Urothelium cell line (cell line): ENCODE results near the gene CLINT1.

Experiments used
- DNase-seq: peaks from one replicate; pipeline ENCODE4 v3.0.0; 2011; ENCODE audit warnings: low spot score, mixed read lengths
- FAIRE-seq: peaks from 2 replicates; lab custom pipeline; 2011; peaks lifted over from hg19 to GRCh38; lab: Jason Lieb, UNC

CLINT1 gene

DNA sequence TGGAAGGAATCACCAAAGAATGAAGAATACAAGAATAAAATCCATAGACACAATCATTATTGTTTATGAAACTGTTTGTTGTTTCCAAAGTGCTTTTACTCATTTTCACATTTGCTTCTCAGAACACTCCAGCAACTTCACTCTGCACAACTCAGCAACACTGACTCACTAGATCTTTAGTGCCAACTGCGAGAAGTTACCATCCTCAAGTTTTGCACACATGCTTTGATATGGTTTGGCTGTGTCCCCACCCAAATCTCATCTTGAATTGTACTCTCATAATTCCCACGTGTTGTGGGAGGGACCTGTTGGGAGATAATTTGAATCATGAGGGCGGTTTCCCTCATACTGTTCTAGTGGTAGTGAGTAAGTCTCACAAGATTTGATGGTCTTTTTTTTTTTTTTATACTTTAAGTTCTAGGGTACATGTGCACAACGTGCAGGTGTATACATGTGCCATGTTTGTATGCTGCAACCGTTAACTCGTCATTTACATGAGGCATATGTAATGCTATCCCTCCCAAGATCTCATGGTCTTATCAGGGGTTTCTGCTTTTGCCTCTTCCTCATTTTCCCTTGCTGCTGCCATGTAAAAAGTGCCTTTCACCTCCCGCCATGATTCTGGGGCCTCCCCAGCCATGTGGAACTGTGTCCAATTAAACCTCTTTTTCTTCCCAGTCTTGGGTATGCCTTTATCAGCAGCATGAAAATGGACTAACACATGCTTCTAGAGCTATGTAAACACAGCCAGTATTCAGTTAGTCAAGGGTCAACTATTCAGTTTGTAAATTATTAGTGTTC lies 36.9 kb downstream of the CLINT1 start:
- no peak for FAIRE-seq
- DNase-seq: no peak

DNA sequence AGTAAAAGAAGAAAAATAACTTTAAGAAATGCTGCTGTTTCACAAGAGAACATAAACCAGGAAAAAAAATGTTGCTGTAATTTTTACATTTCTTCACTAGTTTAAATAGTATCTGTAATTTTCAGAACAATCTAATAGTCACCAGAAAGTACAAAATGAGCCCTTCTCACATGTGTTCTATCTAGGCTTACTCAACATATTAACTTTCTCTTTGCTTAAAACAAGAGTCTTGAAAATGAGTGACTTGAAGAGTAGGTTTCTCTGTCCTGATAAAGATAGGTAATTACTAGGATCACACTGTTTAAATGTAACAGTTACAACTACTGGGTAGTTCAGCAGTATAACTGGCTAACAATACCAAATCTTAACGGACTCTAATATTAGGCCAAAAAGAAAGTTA lies 37.5 kb downstream of the CLINT1 start:
- DNase-seq: no peak
- no peak for FAIRE-seq

DNA sequence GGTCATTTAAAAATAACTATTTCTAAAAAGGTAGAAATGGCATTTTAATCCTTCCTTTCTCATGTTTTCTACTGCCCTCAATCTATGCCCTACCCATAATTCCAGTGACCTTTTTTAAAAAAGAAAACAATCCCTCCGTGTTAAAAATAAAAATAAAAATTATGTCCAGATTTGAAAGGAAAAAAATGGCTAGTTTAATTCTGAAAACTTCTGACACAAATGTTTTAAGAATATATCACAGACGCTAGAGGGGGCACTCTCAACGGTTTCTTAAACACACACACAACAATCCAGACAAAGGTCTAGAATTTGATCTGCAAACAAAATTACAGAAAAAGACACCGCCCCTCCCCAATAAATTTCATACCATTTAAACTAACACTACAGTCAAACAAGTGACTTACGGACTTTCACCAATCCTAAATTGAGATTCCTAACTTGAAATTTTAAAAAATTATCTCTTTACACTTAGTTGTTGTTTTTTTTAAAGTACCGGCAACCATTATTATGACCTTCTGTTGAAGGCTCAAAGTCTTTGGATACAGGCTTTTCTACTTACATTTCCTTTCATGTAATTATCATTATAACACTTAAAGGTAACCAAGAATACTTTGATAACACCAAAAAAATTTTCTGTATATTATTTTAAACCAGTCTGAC lies 38.2 kb downstream of the CLINT1 start:
- peak; percentile 21 for DNase-seq
- FAIRE-seq: no peak

DNA sequence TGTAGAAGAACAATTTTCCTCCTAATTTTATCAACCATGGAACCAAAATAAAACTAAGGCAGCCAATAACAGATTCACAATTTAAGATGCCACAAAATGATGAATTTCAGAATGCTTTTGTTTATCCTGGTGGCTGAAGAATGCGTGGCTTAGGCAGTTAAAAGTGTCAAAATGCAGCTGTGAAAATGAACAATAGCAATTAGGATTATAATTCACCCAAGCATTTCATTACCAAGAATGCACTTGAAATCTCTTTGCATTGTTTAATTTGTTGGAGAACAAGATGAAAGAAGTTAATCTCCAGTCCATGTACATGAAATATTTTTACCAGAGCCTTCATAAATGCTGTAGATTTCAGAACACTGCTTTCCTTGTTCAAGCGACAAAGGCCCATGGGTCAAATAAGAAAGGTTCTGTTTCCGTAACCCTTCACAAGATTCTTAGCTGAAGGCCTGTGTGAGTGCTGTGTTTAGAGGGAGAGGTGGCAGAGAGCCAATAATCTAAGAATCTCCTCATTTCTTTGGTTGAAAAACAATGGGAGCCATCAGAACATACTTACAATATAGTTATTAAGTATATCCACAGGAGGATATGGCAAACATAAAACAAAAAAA lies 39.3 kb downstream of the CLINT1 start:
- DNase-seq (no peak), FAIRE-seq (no peak)

DNA sequence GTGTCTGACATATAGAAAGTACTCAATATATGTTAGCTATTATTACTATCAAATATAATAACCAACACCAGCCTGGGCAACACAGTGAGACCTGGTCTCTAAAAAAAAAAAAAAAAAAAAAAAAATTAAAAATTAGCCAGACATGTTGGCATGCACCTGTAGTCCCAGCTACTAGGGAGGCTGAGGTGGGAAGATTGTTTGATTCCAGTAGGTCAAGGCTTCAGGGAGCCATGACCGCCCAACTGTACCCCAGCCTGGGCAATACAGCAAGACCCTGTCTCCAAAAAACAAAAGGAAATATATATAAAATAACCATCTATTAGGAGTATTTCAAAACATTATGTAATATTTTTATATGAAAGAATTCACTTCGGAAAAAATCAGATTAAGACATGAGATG lies 40.6 kb downstream of the CLINT1 start:
- DNase-seq (no peak), FAIRE-seq (no peak)

DNA sequence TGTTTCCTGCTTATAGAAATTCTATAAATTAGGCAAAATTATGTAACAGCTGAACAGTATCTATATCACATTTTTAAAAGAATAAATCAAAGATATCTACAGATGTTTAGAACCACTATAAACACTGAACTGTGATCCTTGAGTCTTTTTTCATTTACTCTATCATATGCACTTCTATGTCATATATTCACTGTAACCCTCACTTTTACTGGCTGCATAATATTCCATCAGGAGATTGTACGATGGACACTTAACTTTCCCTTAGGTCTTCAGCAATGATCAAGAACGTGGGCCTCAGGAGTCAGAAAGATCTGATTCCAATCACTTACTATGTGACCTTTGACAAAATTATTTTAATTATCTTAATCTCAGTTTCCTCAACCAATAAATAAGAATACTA lies 41.0 kb downstream of the CLINT1 start:
- FAIRE-seq (no peak), DNase-seq (no peak)

DNA sequence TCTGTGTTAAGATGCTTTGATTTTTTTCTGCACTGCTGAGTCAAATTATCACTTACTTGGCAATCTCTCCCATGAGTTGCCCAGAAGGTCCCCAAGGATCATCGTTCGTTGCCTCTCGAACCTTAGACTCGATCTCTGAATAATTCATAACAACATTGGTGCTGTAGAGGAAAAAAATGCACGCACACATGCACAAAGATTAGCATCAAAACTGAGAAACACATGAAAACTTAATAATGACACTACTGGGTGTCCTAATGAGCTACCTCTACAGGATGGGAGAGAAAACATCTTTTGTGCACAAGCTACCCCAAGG lies 41.6 kb downstream of the CLINT1 start:
- DNase-seq (no peak), FAIRE-seq (no peak)

DNA sequence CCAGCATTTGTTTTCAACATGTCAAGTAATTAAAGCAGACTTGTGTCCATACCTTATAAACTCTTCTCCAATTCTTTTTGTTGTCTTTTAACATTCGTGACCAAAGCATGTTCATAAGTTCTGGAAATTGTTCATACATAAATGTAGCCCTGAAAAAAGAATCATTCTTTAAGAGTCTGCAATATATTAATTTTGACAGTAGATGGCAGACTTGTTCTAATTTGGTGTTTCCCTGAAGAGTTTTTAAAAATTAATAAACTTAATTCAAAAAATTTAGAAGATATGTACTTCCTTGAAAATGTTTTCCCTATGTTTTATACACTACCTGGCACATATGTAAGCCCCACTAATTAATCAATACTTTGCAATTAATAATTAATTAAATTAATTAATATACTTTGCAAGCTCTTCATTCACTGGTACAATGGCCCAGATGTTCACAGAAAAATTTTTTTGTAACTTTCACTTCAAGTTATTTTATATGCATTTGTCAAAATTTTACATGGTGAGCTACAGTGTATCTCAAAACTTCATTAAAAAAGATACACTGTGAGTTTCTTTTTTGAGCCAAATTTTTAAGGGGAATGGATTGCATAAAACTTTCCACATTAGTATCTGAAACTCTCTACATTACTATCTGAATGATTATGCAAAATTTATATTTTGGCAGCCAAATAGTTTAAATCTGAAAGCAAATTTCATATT lies 42.1 kb downstream of the CLINT1 start:
- FAIRE-seq (no peak), DNase-seq (peak; percentile 4)

DNA sequence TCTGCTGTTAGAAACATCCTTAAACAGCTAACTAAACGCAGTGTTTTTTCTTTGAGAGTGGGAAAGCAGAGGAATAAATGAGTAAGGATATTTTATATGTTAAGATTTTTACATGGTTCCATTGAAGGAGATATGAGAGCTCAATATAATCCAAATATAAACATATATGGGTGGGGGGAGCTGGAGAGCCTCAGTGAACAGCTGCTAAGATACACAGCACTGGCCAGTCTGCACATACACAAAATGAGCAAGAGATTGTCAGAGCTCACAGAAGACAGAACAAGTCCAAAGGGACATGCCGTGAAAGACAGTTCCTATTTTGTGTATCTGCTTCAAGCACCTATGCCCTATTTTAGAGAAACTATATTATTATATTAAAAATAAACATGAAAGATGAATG lies 46.9 kb downstream of the CLINT1 start:
- DNase-seq: no peak

DNA sequence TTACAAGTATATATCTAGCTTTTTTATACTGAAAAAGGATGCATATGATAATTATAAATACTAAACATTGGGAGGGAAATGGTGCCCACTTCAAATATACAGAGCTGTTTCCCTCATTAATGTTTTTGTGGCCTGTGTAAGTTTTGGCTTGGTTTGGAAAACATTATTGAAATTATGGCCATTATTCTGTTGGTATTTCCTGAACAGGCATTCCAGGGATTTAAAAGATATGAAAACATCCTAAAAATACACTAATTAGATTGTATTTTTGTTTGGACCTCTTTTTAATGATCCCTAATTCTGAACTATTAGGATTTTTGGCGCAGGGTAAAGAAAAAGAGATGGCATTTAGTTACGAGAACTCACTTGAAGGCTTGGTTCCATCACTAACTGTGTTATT lies 50.9 kb downstream of the CLINT1 start:
- no peak for DNase-seq
- FAIRE-seq: no peak

More for the DNA sequence above, 46.9 kb downstream of the CLINT1 start:
- no peak for FAIRE-seq

DNA sequence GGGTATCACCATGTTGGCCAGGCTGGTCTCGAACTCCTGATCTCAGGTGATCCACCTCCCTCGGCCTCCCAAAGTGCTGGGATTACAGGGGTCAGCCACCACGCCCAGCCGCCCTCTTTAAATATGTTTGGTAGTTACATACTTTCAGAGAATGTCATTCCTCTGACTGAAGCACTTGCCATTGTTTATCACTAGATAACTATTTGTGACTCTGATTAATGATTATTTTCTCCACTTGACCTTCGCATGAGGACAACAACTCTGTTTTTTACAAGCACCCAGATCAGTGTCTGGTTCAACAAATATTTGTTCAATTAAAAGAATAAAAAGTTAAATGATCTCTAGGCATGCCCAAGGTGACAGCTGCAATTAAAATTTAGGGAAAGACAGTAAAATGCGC lies 56.2 kb downstream of the CLINT1 start:
- FAIRE-seq: no peak
- no peak for DNase-seq

DNA sequence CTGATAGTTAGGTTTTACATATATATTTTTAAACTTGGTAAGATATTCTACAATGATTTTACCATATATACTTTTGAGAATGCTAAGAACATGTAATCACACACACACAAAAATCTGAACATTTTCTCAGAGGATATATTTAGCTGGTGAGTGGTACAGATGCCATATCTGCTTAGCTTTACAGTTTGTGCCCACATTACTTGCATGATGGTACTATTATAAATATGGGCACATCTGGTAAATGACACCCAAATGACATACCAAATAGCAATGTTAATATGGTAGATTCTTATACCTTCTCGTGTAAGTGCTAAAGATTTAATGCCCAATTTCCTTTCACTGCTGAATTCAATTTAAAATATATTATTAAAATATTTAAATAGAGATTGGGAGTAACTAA lies 58.8 kb downstream of the CLINT1 start:
- no peak for DNase-seq
- FAIRE-seq: no peak

DNA sequence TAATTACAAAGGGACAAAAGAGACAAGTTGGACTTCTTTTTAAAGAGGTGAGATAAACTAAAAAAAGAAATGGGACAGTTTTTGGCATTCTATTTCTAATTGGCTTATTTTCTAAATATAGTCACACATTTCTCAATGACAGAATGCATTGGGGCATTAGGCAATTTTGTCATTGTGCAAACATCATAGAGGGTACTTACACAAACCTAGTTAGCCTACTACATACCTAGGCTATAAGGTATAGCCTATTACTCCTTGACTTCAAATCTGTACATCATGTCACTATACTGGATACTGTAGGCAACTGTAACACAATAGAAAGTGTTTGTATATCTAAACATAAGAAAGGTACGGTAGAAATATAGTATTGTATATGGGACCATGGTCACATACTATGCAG lies 59.4 kb downstream of the CLINT1 start:
- FAIRE-seq (no peak), DNase-seq (no peak)

DNA sequence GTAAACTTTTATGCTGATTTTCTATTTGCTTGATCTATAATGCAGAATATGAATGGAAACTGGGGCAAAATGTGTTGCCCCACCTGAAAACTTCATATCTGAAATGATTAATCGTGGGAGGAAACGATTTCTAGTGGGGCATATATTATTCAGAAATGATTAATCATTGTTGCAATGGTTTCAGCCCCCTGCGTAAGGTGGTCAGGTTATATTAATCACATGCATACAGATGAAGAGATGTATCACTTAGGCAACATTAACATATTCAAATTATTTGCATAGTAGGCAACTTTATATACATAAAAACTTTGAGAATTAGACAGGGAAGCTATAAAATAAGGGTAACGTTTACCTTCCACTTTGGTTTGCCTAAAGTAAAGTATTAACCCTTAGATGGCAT lies 65.6 kb downstream of the CLINT1 start:
- DNase-seq: no peak
- FAIRE-seq: no peak

DNA sequence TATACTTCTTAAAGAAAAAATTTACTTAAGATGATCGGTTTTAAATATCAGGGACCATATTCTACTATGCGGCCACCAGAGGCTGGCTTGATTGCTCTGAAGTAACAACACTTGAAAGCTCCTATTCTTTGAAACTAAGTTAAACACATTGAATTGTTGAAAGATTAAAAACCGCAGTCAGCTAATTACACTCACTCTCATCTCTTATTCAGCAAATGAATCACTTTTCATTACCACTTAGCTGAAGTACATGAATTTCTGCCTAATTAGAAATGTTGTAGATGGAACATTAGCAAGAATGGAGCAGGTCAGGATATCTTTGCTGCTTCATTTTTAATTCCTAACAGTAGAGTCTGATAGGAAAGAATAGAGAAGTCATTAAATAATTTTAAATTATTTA lies 73.1 kb downstream of the CLINT1 start:
- FAIRE-seq (no peak), DNase-seq (no peak)

DNA sequence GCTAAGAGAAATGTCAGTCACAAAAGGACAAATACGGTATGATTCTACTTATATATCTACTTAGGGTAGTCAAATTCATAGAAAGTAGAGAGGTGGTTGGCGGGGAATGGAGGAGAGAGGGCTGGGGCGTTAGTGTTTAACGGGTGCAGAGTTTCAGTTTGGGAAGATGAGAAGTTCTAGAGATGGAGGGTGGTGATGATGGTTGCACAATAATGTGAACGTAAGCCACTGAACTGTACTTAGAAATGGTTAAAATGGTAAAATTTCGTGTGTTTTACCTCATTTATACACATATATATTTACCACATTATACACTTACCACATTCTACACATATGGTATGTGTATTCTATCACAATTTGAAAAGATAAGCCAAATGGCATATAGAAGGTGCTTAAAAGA lies 79.7 kb downstream of the CLINT1 start:
- DNase-seq: no peak
- no peak for FAIRE-seq

DNA sequence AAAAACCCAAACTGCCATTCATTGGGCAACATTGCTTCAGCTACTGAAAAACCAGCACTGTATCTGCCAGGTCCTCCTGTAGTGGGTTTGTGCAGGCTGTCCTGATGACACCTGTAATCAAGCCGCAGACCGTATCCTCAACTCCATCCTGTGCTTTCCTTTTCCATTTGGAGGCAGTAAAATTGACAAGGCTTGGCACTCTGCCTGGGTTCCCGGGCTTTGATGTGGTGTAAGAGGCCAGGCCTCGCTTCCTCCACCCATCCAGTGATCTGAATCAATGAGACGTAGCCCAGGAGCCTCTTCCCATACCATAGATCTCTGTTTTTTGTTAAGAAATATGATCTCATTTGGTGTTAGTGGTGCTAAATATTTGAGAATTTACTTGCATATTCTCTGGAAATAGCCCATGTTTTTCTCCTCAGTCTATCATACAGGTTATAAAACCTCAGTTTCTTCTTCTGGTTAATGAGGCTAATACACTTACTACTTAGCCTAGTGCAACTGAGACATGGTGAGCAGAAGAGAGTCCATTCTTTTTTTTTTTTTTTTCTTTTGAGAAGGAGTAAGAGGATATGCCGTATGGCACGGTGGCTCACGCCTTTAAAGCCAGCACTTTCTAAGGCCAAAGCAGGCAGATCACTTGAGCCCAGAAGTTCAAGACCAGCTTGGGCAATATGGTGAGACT lies 80.7 kb downstream of the CLINT1 start:
- peak; percentile 82 for DNase-seq
- FAIRE-seq: no peak

DNA sequence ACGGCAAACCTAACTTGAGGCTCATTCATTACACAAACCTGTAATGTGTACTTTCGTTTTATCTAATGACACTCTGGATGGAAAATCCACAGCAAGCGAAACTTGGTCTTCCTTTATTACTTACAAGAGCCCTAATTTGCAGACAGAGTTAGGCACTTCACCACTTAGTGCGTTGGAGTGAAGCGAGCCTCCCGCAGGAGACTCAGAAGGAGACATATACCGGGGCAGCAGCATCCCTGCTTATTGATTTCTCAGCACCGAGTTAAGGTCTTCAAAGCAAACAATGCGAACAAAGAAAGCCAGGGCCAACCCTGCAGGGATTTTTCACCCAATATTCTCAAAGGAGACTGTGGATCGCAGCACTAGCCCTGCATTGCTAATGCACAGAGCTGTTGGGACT lies 86.8 kb downstream of the CLINT1 start:
- DNase-seq (no peak), FAIRE-seq (no peak)

DNA sequence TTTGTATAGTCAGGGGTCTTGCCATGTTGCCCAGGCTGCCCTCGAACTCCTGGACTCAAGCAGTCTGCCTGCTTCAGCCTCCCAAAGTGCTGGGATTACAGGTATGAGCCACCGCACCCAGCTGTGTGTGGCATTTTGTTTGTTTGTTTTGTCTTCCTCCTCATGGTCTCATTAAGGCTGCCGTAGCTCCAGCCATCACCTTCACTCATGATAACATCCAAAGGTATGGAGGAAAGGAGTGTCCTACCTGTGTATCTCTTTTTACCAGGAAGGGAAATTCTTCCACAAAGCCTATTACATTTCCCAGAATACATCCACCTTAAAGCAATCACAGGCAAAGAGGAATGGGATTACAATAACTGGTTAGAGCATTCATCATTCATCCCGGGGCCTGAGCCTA lies 88.3 kb downstream of the CLINT1 start:
- no peak for DNase-seq
- FAIRE-seq: no peak

DNA sequence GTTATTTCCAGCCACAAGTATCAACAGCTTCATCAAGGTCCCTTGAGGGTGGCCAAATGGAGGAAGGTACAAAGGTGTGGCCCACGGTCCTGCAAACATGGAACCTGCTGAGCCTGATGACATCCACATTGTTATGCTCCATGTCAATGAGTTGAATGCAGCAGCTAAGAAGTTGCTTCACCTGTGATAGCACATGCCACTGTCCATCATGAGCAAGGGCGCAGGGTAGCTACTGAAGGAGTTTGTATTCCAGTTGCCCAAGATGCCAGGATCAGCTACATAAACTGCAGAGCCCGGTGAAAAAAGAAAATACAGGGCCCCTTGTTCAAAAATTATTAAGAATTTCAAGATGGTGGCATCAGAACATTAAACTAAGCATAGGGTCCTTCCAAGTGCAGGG lies 91.3 kb downstream of the CLINT1 start:
- DNase-seq (no peak), FAIRE-seq (no peak)

DNA sequence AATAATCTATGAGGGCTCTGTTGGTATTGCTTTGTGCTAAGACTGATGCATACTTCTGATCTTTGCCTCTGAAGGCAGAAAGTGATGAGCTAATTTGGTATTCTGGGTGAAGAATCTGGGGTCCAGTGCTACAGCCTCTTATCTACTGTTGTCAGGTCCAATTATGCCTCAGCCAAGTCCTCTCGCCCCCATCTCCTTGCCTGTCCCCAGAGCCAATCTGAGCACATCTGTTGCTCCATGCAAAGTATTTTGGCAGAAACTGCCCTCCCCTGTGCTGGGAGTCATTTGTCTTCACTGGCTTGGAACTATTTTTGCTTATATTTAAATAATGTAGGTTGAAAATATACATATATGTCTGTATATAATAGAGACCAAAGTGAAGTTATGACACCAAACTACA lies 92.0 kb downstream of the CLINT1 start:
- DNase-seq (no peak), FAIRE-seq (no peak)
